ENCODE results near the gene PRSS22. TPM values are rescaled to one million over a fixed set of nuclear protein-coding genes. Genes with fewer than 3 reads are reported as not detected.

Gene PRSS22
- total and polyA plus RNA-seq, 3 donors from 2014 or later, result 0.38 TPM; not detected in 2

GRCh38 chr16:2858245-2859025 lies 465 bp upstream of the PRSS22 start:
- intact Hi-C loops (cut with DNase I; ENCODE audit: low total_unique reads), result no loop called here
- no peaks in the 10 kb centered on the region for H3K27me3 ChIP-seq
- no peak for DNase-seq
- no peaks in the 10 kb centered on the region for H3K36me3 ChIP-seq (ENCODE audit: low read depth, missing control alignments)
- H3K27ac ChIP-seq, result no peak overlapping the region
- no peak for TF ChIP-seq CTCF (IDR thresholded peaks at IDR 0.05)
- TF ChIP-seq POLR2A (IDR thresholded peaks at IDR 0.05), result no peak
- no peaks in the 10 kb centered on the region for H3K9me3 ChIP-seq
- WGBS, 2 donors, result 20 to 31% methylated on average over 10 to 23 of the region's 23 CpGs
- H3K4me3 ChIP-seq, result no peak overlapping the region
- H3K4me1 ChIP-seq, result peaks cover 3% of the 10 kb centered on the region

- no peak overlapping the region for H3K4me3 ChIP-seq
- no peaks in the 10 kb centered on the region for H3K36me3 ChIP-seq (ENCODE audit: low read depth, missing control alignments)
- TF ChIP-seq POLR2A (IDR thresholded peaks at IDR 0.05) (no peak), CTCF (IDR thresholded peaks at IDR 0.05) (no peak)
- H3K27me3 ChIP-seq, result no peaks in the 10 kb centered on the region
- intact Hi-C loops (cut with DNase I; ENCODE audit: low total_unique reads), result no loop called here
- 66 to 74% methylated on average over 6 to 23 of the region's 24 CpGs for WGBS, 2 donors
- no peak for DNase-seq
- peaks cover 3% of the 10 kb centered on the region for H3K4me1 ChIP-seq
- H3K9me3 ChIP-seq, result no peaks in the 10 kb centered on the region
- H3K27ac ChIP-seq, result no peak overlapping the region
Observed at GRCh38 chr16:2856686-2857450, 1.1 kb downstream of the PRSS22 start.

GRCh38 chr16:2856061-2856670 lies 1.8 kb downstream of the PRSS22 start:
- intact Hi-C loops (cut with DNase I; ENCODE audit: low total_unique reads), result no loop called here
- DNase-seq, result no peak
- WGBS, 2 donors, result 71 to 74% methylated on average over 14 of the region's 14 CpGs
- Histone ChIP-seq H3K4me1 (peaks cover 3% of the 10 kb centered on the region), H3K4me3 (no peak overlapping the region), H3K36me3 (ENCODE audit: low read depth, missing control alignments) (no peaks in the 10 kb centered on the region), H3K27me3 (no peaks in the 10 kb centered on the region), H3K9me3 (no peaks in the 10 kb centered on the region), H3K27ac (no peak overlapping the region)
- no peak for TF ChIP-seq POLR2A (IDR thresholded peaks at IDR 0.05)
- TF ChIP-seq CTCF (IDR thresholded peaks at IDR 0.05), result no peak

DNA sequence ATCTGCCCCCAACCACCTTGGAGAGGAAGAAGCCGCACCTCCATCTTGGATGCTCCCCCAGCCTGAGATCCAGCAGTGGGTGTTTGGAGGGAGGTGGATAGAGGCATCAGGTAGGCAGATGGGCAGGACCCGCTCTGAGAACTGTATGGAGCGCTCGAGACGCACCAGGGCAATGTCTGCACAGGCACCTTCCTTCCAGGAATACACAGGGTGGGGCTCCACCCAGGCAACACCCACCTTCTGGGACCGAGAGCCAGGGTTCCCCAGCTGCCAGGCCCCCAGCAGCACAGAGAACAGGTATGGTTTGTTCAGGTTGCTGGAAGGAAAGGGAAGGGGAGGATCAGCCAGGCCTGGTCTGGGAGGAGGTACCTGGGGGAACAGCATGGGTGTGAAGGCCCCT lies 2.4 kb downstream of the PRSS22 start:
- 86% methylated on average over 6 of the region's 6 CpGs for WGBS, 2 donors
- TF ChIP-seq POLR2A (IDR thresholded peaks at IDR 0.05) (no peak), CTCF (IDR thresholded peaks at IDR 0.05) (no peak)

More for the DNA sequence above, 2.4 kb downstream of the PRSS22 start:
- Histone ChIP-seq H3K4me3 (no peak overlapping the region), H3K27me3 (no peaks in the 10 kb centered on the region), H3K4me1 (peaks cover 3% of the 10 kb centered on the region), H3K9me3 (no peaks in the 10 kb centered on the region), H3K27ac (no peak overlapping the region), H3K36me3 (ENCODE audit: low read depth, missing control alignments) (no peaks in the 10 kb centered on the region)
- DNase-seq, result no peak
- intact Hi-C loops (cut with DNase I; ENCODE audit: low total_unique reads), result no loop called here

Data from testis (tissue), 3 donors.